NB4 (cell line): ENCODE results near the gene TTYH3.

Experiments used
- CTCF ChIP-seq: IDR thresholded peaks from one replicate; pipeline ENCODE4 v1.5.1; 2012; ENCODE audit warnings: low read depth, low read length
- MAX ChIP-seq: IDR thresholded peaks from 2 replicates; pipeline ENCODE4 v1.6.1; 2011; ENCODE audit warnings: low read depth, low read length
- MYC ChIP-seq: IDR thresholded peaks from 2 replicates; pipeline ENCODE4 v1.6.1; 2011; ENCODE audit warnings: low read depth, low read length
- POLR2A ChIP-seq: IDR thresholded peaks from 2 replicates; pipeline ENCODE4 v1.6.1; 2011; ENCODE audit warnings: mild to moderate bottlenecking; ENCODE audit not compliant: insufficient read length; ENCODE audit errors: extremely low read depth

DNA sequence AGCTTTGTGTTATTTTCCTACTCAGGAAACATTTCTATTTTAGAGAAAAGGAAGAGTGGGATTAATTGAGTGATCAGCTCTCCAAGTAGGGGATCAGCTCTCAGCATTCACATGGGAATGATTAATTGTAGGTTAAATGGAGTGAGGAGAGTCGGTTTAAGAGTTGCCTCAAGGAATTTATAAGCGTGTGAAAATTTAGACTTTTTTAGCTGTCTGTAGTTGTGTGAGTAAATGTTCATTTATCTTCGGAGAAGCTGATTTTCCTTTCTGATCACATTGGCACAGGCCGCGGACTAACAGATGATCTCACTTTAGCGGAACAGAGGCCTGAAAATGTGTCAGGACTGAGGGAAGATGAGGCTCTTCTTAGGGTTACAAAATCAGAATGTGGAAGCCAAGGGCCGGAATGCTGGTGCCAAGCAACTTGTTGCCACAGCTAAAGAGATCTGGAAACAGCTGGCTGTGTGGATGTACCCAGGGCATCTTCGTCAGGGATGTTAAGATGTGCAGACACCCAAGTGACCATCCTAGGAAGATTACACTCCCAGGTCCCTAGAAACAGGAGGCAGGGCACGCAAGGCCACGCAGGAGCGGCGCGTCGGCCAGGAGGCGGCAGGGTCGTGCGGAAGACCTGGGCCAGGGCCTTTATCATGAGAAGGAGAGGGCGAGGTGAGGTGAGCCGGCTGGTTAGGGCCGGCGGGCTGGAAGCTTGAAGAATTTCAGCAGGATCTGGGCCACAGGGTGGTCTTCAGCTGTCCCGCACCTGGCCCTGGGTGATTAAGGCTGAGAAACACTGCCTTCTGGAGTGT, 35.1 kb upstream of the TTYH3 start:
- TF ChIP-seq CTCF = no peak
- TF ChIP-seq MAX = no peak
- TF ChIP-seq POLR2A = no peak
- TF ChIP-seq MYC = no peak
